ENCODE results near the gene PSMD3.

PSMD3 gene

GRCh38 chr17:39988206-39988810, 7.7 kb downstream of the PSMD3 start:
- no peak for TF ChIP-seq CTCF (IDR thresholded peaks at IDR 0.05)

DNA sequence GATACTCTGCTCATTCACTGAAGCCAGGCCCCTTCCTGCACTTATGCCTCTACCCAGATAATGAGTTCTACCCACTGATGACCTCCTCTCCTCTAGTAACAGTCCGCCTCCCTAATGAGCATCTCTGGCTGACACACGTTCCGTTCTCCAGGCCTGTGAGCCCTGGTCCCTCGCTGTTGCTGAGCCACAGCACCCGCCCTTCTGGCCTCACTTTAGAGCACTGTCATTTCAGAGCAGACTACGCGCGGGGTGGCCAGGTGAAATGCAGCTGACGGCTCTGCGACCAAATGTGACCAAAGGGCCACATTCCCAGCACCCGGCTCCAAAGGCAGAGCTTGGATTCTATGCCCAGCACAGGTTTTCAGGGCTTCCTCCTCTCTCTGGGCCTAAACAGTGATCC, 13.8 kb downstream of the PSMD3 start:
- no peak for TF ChIP-seq CTCF (IDR thresholded peaks at IDR 0.05)

- no peak for TF ChIP-seq CTCF (IDR thresholded peaks at IDR 0.05)
Observed at GRCh38 chr17:39995438-39995837, 14.8 kb downstream of the PSMD3 start.

GRCh38 chr17:39996162-39996561, 15.6 kb downstream of the PSMD3 start:
- TF ChIP-seq CTCF (IDR thresholded peaks at IDR 0.05) = no peak

DNA sequence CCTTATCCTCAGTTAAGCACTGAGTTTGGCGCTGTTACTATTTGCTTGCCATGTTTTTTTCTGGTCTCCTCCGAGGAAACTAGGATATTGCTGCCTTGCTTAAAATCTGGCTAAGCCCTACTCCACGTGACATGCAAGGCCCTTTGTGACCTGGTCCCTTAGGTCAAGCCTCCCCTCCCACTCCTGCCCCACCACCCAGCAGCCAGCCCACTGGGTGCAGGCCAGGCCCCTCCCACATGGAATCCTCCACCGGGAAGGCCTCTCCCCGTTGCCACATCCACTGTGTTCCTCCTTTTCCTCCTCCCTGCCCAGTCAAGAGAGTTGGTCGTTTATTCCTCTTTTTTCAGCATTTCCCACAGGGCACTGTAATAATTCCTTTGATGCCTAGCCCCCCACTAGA, 16.2 kb downstream of the PSMD3 start:
- TF ChIP-seq CTCF (IDR thresholded peaks at IDR 0.05) = no peak

GRCh38 chr17:39997543-39997942, 16.9 kb downstream of the PSMD3 start:
- no peak for TF ChIP-seq CTCF (IDR thresholded peaks at IDR 0.05)

DNA sequence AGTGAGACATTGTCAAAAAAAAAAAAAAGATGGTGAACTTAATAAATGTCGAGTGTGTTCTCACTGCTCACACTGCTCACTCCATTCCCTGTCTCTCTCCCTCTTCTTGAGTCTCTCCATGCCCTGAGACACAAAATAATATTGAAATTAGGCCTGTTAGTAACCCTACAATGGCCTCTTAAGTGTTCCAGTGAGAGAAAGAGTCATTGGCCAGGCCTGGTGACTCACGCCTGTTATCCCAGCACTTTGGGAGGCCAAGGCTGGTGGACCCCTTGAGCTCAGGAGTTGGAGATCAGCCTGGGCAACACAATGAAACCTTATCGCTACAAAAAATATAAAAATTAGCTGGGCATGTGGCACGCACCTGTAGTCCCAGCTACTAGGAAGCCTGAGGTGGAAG, 18.5 kb downstream of the PSMD3 start:
- no peak for TF ChIP-seq CTCF (IDR thresholded peaks at IDR 0.05)

DNA sequence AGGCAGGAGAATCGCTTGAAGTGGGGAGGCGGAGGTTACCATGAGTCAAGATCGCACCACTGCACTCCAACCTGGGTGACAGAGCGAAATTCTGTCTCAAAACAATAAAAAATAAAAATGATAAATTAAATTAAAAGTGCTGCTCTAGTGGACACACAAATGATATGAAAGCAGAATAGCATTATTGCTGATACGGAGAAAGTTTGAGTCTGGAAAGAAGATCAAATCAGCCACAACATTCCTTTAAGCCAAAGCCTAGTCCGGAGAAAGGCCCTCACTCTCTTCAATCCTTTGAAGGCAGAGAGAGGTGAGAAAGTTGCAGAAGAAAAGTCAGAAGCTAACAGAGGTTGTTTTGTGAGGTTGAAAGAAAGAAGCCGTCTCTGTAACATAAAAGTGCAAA, 19.6 kb downstream of the PSMD3 start:
- TF ChIP-seq CTCF (IDR thresholded peaks at IDR 0.05) = no peak
